AML-193 (cell line): Measurements from ENCODE around the gene TBCE.

Experiments
- DNase-seq, 2 experiments: peaks; one replicate each; lab custom pipeline; 2025; lab: John Stamatoyannopoulos, UW

Gene TBCE

GRCh38 chr1:235411489-235412486 is 44.6 kb downstream of the TBCE start:
- DNase-seq: no peak

- DNase-seq: peak; percentile 69 to 75
Measured at GRCh38 chr1:235415008-235415904, 48.0 kb downstream of the TBCE start.

- no peak for DNase-seq
Measured at GRCh38 chr1:235416662-235417049, 49.4 kb downstream of the TBCE start.

- peak; percentile 55 to 65 for DNase-seq
Measured at GRCh38 chr1:235417086-235417697, 50.0 kb downstream of the TBCE start.

- no peak for DNase-seq
Measured at GRCh38 chr1:235421751-235422150, 54.5 kb downstream of the TBCE start.

- no peak for DNase-seq
Measured at GRCh38 chr1:235423214-235423652, 56.0 kb downstream of the TBCE start.

GRCh38 chr1:235424092-235424491 is 56.9 kb downstream of the TBCE start:
- no peak for DNase-seq

GRCh38 chr1:235425357-235425756 is 58.1 kb downstream of the TBCE start:
- no peak for DNase-seq

- DNase-seq: no peak
Measured at GRCh38 chr1:235426143-235426542, 58.9 kb downstream of the TBCE start.

- no peak for DNase-seq
Measured at GRCh38 chr1:235426680-235427079, 59.5 kb downstream of the TBCE start.

- DNase-seq: no peak
Measured at GRCh38 chr1:235427447-235427846, 60.2 kb downstream of the TBCE start.

GRCh38 chr1:235429143-235429542 is 61.9 kb downstream of the TBCE start:
- no peak for DNase-seq

GRCh38 chr1:235430991-235431390 is 63.8 kb downstream of the TBCE start:
- DNase-seq: no peak

- no peak for DNase-seq
Measured at GRCh38 chr1:235434001-235434400, 66.8 kb downstream of the TBCE start.

- DNase-seq: no peak
Measured at GRCh38 chr1:235441159-235441685, 74.0 kb downstream of the TBCE start.

- DNase-seq: no peak
Measured at GRCh38 chr1:235442788-235443429, 75.7 kb downstream of the TBCE start.

- no peak for DNase-seq
Measured at GRCh38 chr1:235448616-235449015, 81.4 kb downstream of the TBCE start.

GRCh38 chr1:235450433-235450832 is 83.2 kb downstream of the TBCE start:
- no peak for DNase-seq

GRCh38 chr1:235450886-235451483 is 83.8 kb downstream of the TBCE start:
- DNase-seq: no peak

- DNase-seq: no peak
Measured at GRCh38 chr1:235454021-235454420, 86.8 kb downstream of the TBCE start.

- no peak for DNase-seq
Measured at GRCh38 chr1:235455097-235455496, 87.9 kb downstream of the TBCE start.
